Mucosa of rectum (tissue), 2 donors: Measurements from ENCODE around the gene SYNM.

Experiments used
- H3K27ac ChIP-seq, 2 donors: one replicate each; pipeline ENCODE4 v1.7.0; 2013; ENCODE audit warnings: inconsistent platforms in 2 of 2, low read depth in 2 of 2, low read length in 2 of 2
- H3K27me3 ChIP-seq, 2 donors: one replicate each; pipeline ENCODE4 v1.7.0; 2013; ENCODE audit warnings: low read length in 2 of 2; ENCODE audit not compliant: control insufficient read depth in 2 of 2, insufficient read depth in 2 of 2
- H3K36me3 ChIP-seq, 2 donors: one replicate each; pipeline ENCODE4 v1.7.0; 2013; ENCODE audit warnings: low read length in 2 of 2; ENCODE audit not compliant: control insufficient read depth in 2 of 2, insufficient read depth in 2 of 2
- H3K4me1 ChIP-seq, 2 donors: one replicate each; pipeline ENCODE4 v1.7.0; 2013; ENCODE audit warnings: low read length in 2 of 2, mild to moderate bottlenecking in 1 of 2; ENCODE audit not compliant: control insufficient read depth in 2 of 2, insufficient read depth in 2 of 2
- H3K4me3 ChIP-seq, 2 donors: one replicate each; pipeline ENCODE4 v1.7.0; 2013; ENCODE audit warnings: low read length in 2 of 2
- H3K9ac ChIP-seq, 2 donors: one replicate each; pipeline ENCODE4 v1.7.0; 2013; ENCODE audit warnings: low read length in 2 of 2, low read depth in 1 of 2, mild to moderate bottlenecking in 1 of 2
- H3K9me3 ChIP-seq, 2 donors: one replicate each; pipeline ENCODE4 v1.7.0; 2013; ENCODE audit warnings: low read length in 2 of 2; ENCODE audit not compliant: control insufficient read depth in 2 of 2
- donor health status: healthy.
- donor health status: Normal muscosa, but diverticular disease.

SYNM gene

GRCh38 chr15:99153026-99153535 lies 48.2 kb downstream of the SYNM start:
- no peaks in the 10 kb centered on the region for H3K4me1 ChIP-seq
- H3K4me3 ChIP-seq = no peak overlapping the region
- H3K9ac ChIP-seq = no peak overlapping the region
- H3K27ac ChIP-seq = no peak overlapping the region
- H3K27me3 ChIP-seq = no peaks in the 10 kb centered on the region
- peaks cover 3 to 15% of the 10 kb centered on the region in 2 donors for H3K36me3 ChIP-seq
- no peaks in the 10 kb centered on the region for H3K9me3 ChIP-seq

- no peak overlapping the region for H3K27ac ChIP-seq
- H3K9ac ChIP-seq = no peak overlapping the region
- peaks cover 10 to 24% of the 10 kb centered on the region in 2 donors for H3K36me3 ChIP-seq
Measured at GRCh38 chr15:99154271-99154670, 49.4 kb downstream of the SYNM start.

GRCh38 chr15:99155961-99156443 lies 51.1 kb downstream of the SYNM start:
- no peak overlapping the region for H3K4me3 ChIP-seq
- no peaks in the 10 kb centered on the region for H3K4me1 ChIP-seq
- no peaks in the 10 kb centered on the region for H3K27me3 ChIP-seq
- no peak overlapping the region for H3K9ac ChIP-seq
- H3K9me3 ChIP-seq = no peaks in the 10 kb centered on the region
- no peak overlapping the region for H3K27ac ChIP-seq
- H3K36me3 ChIP-seq = peaks cover 14 to 16% of the 10 kb centered on the region in 2 donors

More at GRCh38 chr15:99154271-99154670, 49.4 kb downstream of the SYNM start:
- Histone ChIP-seq H3K4me3 (no peak overlapping the region), H3K4me1 (no peaks in the 10 kb centered on the region), H3K9me3 (no peaks in the 10 kb centered on the region), H3K27me3 (no peaks in the 10 kb centered on the region)

GRCh38 chr15:99157456-99157855 lies 52.6 kb downstream of the SYNM start:
- no peaks in the 10 kb centered on the region for H3K4me1 ChIP-seq
- H3K9me3 ChIP-seq = no peaks in the 10 kb centered on the region
- H3K36me3 ChIP-seq = peaks cover 18% of the 10 kb centered on the region in 2 donors
- no peak overlapping the region for H3K27ac ChIP-seq
- no peak overlapping the region for H3K4me3 ChIP-seq
- no peaks in the 10 kb centered on the region for H3K27me3 ChIP-seq
- no peak overlapping the region for H3K9ac ChIP-seq

- H3K4me1 ChIP-seq = peaks cover 0 to 3% of the 10 kb centered on the region in 2 donors
- H3K9ac ChIP-seq = no peak overlapping the region
- H3K36me3 ChIP-seq = peaks cover 18% of the 10 kb centered on the region in 2 donors
- H3K27ac ChIP-seq = no peak overlapping the region
- H3K27me3 ChIP-seq = no peaks in the 10 kb centered on the region
- no peak overlapping the region for H3K4me3 ChIP-seq
- H3K9me3 ChIP-seq = no peaks in the 10 kb centered on the region
Measured at GRCh38 chr15:99158626-99159412, 53.9 kb downstream of the SYNM start.

GRCh38 chr15:99163271-99164062 lies 58.6 kb downstream of the SYNM start:
- Histone ChIP-seq H3K36me3 (peaks cover 16 to 30% of the 10 kb centered on the region in 2 donors), H3K9me3 (no peaks in the 10 kb centered on the region), H3K27me3 (no peaks in the 10 kb centered on the region), H3K4me1 (peaks cover 0 to 3% of the 10 kb centered on the region in 2 donors), H3K9ac (no peak overlapping the region), H3K4me3 (no peak overlapping the region), H3K27ac (no peak overlapping the region)

GRCh38 chr15:99164119-99164518 lies 59.2 kb downstream of the SYNM start:
- Histone ChIP-seq H3K27ac (no peak overlapping the region), H3K27me3 (no peaks in the 10 kb centered on the region), H3K4me3 (no peak overlapping the region), H3K4me1 (peaks cover 0 to 3% of the 10 kb centered on the region in 2 donors), H3K9ac (no peak overlapping the region), H3K36me3 (peaks cover 10 to 24% of the 10 kb centered on the region in 2 donors), H3K9me3 (no peaks in the 10 kb centered on the region)

GRCh38 chr15:99165020-99165790 lies 60.3 kb downstream of the SYNM start:
- H3K36me3 ChIP-seq = peaks cover 5 to 19% of the 10 kb centered on the region in 2 donors
- H3K27ac ChIP-seq = no peak overlapping the region
- H3K27me3 ChIP-seq = no peaks in the 10 kb centered on the region
- no peak overlapping the region for H3K4me3 ChIP-seq
- no peaks in the 10 kb centered on the region for H3K9me3 ChIP-seq
- H3K4me1 ChIP-seq = peaks cover 0 to 3% of the 10 kb centered on the region in 2 donors
- H3K9ac ChIP-seq = no peak overlapping the region

GRCh38 chr15:99165956-99166689 lies 61.2 kb downstream of the SYNM start:
- Histone ChIP-seq H3K36me3 (peaks cover 4 to 22% of the 10 kb centered on the region in 2 donors), H3K27ac (no peak overlapping the region), H3K4me3 (no peak overlapping the region), H3K9me3 (no peaks in the 10 kb centered on the region), H3K27me3 (no peaks in the 10 kb centered on the region), H3K4me1 (peaks cover 0 to 3% of the 10 kb centered on the region in 2 donors), H3K9ac (no peak overlapping the region)
